GM21390 (cell line): Measurements from ENCODE around the gene LETM1.
A peak's percentile ranks its signal among the peaks of the same experiment; 100 is the strongest.

Experiments used
- ATAC-seq: cut with Tn5 transposase; IDR thresholded peaks from one replicate; pipeline ENCODE4 v1.9.1; 2021; ENCODE audit not compliant: unreplicated experiment

The LETM1 gene

DNA sequence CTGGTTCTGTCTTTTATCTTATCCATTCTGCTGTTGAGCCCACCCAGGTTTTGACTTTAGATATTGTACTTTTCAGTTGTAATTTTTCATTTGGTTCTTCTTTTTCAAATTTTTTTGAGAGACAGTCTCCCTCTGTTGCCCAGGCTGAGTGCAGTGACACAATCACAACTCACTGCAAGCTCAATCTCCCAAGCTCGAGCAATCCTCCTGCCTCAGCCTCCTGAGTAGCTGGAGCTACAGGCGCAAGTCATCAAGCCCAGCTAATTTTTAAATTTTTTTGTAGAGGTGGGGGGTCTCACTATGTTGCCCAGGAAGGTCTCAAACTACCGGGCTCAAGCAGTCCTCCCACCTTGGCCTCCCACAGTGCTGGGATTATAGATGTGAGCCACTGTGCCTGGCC lies 25.7 kb downstream of the LETM1 start:
- no peak for ATAC-seq

DNA sequence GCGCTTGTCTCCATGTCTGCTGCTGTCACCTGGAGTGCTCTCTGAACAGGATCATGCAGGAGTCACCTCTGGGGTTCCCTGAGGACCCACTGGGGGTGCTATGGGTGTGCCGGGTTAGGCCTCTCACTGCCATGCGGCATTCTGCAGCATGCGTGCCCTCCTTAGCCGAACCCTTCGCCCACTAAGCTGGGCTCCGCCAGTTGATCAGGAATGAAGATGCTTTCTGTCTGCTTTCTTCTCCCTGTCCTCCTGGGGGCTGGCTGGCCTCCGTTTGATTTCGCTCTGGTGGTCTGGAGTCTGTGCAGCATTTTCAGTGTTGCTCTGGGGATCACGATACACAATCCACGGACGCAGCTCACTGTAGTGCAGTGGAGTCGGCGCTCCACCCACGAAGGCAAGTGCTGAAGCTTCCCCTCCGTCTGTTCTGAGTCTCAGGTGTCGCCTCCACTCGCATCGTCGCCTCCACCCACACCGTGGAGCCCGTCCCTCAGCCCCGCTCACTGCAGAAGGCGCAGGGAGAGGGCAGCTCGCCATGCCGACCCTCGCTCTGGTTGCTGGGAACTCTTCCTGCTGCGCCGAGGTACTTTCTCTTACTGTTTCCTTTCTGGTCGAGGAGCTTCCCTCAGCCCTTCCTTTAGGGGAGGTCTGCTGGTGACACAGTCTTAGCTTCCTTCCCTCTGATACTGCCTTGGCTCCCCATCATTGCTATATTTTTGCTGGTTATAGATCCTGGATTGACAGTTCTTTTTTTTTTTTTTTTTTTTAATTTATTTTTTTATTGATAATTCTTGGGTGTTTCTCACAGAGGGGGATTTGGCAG lies 29.2 kb downstream of the LETM1 start:
- no peak for ATAC-seq

DNA sequence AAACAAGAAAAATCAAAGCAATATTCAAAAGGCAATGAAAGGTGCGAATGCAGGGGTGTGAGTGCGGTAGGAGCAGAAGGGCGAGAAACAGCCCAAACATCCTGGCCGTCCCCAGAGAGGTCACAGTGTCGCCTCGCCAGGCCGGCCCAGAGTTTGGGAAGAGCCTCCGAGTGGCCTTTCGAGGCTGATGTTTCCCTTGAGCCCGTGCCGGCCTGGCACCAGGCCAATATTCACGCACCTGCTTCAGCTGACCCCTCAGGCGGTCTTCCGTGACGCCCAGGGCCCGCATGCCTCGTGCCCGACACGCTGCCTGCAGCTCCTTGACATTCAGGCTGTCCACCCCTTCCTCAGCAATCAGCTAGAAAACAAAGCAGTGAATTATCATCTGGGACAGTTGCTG lies 30.6 kb downstream of the LETM1 start:
- no peak for ATAC-seq

DNA sequence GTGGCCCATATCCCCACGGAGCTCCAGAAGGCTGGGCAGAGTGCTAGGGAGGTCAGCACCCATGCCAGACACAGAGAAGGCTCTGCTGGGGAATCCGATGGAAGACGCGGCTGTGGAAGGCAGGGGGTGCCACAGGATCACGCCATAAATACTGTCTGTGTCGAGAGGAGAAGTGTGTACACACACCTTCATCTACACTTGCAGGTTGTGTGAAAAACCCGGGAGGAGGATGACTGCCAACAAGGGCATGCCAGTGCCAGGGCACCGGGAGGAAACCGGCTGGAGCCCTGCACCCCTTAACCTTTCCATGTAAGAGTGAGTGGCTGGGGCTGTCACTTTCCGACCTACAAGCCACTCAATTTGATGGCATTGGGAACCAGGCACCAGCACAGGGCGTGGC lies 31.2 kb downstream of the LETM1 start:
- no peak for ATAC-seq

DNA sequence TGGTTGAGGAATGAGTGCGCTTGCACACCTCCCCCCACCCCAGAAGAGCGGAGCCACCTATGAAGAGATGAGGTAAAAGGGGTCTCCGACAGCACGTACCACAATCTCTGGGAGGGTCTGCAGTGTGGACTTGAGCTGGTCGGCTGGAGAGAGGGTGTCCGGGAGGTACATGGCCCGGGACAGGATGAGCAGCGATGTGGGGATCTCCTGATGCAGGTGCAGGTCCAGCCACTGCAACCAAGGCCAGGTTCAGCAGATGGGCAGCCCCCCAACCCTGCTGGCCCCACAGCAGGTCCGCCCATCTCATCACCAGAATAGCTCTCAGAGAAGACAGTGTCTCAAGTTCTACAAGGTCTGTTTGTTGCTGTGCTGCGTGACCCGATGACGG lies 32.4 kb downstream of the LETM1 start:
- ATAC-seq, result no peak

DNA sequence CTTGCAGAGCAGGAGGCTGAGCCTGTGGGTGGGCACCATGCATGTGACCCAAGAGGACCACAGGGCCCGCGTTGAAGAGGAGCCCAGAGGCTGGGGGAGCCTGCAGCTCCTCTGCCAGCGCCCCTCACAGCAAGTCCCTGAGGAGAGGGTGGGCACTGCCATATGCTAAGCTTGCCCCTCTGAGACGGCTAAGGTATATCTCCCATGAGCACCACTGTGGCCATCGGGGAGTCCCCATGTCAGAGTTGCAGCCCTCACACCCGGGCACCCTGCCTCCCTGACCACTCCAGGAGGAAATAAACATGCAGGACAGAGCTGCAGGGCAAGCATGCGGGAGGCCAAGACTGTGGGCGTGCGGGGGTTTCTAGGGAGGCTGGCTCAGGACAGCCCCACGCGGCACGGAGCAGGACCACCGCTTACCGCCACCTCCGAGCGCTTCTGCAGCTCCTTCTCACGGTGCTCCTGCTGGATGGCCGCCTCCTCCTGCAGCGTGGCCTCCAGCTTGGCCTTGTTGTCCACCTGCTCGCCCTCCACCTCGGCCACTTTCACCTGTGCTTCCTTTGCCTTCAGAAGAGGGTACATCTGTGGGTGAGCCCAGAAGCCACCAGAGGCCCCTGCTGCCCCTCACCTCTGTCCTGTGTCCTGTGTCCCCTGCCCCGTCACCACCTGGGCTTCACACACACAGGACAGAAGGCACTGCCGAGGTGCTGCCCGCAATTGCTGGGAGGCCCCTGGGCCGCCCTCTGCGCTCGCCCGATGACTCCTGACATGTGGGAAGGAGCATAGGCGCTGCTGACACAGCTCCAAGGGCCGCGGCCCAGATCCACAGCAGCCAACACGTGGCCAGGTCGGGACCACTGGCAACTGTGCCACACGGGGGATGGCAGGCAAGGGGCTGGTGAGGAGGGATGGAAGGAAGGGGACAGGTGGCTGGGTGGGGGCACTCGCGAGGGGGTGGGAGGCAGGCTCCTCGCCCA lies 33.1 kb downstream of the LETM1 start:
- no peak for ATAC-seq

DNA sequence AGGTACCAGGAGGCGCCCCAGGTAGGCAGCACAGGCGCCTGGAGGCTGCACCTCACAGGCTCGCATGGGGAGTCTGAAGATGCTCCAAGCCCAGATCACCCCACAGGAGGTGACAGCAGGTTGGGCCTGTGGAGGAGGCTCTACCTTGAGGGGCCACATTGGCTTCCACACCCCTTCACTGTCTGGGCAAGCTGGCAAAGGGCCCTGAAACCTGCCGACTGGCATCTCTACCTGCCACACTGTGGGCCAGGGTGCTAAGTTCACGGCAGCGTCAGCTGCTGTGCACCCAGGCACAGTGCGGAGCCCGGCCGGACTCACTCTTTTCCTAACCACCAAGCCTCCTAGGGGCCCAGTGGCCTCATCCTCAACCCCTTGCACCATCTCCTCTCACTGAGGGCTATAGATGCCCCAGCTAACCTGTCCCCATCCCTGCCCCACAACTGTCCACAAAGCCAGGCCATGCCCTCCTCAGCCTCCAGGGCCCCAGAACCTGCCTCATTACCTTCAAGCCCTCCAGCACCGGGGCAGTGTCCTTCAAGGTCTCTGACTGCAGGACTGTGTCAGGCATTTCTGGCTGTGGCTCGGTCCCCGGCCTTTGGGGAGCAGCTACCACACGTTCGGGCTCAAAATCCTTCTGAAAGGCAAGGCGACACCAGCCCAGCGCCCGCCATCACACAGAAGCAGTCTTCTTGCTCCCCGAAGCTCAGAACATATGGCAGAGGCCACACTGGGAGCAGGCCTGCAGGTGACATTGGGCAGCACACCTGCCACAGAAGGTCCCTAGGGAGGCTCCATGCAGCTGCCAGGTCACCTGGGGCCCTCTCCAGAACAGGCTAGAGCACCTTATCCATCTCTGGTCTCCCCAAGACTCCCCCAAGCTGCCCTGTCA lies 34.0 kb downstream of the LETM1 start:
- no peak for ATAC-seq

DNA sequence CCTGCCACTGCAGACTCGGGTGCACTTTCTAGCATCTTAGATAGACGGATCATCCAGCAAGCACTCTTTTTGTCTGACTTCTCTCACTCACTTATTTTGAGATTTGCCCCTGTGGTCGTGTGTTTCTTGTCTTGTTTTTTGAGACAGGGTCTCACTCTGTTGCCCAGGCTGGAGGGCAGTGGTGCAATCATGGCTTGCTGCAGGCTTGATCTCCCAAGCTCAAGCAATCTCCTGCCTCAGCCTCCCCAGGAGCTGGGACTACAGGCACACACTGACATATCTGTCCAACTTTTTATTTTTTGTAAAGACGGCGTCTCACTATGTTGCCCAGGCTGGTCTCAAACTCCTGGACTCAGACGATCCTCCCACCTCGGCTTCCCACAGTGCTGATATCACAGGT lies 36.1 kb downstream of the LETM1 start:
- ATAC-seq, result no peak

DNA sequence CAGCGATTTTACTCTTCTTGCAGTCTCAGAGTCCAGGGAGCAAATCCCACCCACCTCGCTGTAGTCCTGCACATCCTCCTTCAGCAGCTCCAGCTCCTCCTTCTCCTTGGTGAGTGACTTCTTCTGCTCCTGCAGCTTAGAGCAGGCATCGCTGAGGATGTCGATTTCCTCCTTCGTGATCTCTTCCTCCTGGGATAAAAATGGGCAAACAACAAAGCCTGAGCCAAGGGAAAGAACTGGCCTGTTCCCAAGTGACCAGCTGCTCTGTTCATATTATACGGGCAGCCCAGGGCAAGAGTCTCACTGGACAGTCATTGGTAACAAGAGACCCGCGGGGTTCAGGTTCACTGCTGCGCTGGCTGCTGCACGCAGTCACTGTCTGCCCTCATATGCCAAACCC lies 36.7 kb downstream of the LETM1 start:
- no peak for ATAC-seq

DNA sequence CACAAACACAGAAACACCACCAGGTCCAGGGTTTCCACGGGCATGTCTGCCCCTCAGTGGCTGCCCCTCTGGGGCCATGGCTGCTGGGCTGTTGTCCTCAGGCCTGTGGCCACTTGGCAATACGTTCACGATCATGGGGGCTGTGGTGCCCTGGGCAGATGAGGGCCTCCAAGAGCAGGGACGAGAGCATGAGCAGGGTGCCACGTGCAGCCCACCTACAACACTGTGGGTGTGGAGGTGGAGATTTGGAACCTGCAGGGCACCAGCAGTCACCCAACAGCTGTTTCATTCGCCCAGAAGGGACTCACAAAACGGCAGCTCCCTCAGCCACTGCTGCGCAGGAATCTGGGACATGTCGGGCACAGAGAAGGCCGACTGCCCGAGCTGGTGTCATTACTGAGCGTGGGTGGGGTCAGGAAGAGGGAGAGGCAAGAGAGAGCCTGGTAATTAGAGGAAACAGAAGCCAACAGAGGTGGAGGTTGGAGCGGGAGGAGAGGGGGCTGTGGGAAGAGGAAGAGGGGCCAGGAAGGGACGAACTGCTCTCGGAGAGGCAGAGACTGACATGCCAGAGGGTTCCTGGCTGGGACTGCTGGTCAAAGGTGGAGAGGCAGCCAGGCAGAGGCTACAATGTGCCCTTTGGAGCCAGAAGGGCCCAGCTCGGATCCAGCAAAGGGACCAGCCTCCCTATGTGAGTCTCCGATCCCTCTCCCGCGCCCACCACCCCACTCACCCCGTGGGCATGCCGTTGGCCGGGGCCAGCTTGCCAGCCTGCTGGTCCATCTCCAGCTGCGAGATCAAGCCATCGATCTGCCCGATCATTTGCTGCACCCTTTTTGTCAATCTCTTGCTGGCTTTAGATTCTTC lies 39.7 kb downstream of the LETM1 start:
- no peak for ATAC-seq

DNA sequence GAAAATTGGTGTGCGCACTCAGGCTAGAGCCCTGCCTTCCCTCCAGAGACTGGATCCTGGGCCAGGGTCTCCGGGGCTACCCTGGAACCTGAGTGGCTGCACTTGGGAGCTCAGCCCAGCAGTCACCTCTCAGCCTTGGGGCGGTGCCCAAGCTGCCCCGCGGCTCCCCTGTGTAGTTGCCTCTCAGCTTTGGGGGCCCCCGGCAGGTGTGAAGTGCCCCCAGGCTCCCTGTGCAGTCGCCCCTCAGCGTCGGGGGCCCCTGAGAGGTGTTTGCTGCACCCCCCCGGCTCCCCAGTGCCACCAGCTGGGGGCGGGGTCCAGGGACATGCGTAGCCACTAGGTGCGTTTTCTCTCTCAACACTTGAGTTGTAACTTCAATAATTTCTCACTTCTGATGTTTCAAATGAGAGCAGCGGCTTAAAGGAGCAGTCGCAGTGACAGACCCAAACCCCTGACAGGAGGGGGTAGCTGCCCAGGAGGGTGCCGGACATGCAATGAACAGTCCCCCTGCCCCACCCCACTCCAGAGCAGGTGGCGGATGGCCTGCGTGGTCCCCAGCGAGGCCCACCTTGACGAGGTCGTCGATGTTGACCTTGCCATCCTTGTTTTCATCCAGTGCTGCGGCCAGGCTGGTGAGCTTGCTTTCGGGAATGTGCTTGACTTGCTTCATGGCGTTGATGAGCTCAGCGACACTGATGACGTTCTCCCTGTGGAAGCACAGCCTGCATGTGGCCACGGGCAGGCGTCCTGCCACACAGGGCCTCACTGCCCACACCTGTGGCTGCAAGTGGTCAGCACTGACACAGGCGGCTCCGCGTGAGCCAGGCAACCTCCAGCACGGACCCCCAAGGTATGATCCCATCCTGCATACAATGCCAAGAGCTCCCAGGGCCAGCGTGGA lies 40.6 kb downstream of the LETM1 start:
- no peak for ATAC-seq

DNA sequence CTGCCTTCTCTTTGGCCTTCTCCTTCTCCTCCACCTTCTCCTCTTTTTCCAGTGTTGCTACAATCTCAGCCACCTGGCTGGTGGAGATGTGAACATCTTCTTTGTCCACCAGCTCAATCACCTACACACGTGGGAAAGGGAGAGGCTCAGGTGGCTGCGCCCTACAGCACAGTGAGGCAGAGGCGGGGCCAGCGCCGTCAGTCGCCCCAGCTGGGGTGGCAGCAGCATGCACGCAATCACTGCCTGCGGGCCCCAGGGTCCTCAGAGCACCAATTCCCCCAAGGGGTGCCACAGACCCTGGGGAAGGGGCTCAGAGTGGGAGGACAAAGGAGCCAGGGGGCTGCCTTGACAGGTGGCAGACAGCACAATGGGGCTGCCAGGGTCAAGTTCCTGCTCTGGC lies 41.5 kb downstream of the LETM1 start:
- no peak for ATAC-seq

DNA sequence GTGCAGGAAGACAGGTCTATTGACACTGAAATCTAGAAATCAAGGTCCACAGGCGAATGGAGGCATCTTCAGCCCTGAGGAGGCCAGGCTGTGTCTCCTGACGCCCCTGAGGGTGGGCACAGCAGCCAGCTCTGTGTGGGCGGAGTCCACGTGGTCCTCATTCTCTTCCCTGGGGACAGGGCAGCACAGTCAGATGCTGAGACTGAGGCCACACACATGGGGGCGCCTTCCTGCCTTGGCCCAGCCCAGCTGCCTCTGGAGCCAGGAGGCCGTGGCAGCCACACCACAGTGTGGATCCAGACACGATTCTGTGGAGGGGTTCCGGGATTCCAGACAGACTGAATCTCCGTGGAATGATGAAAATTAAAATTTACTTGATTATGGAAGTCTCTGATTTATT lies 42.0 kb downstream of the LETM1 start:
- ATAC-seq, result no peak

DNA sequence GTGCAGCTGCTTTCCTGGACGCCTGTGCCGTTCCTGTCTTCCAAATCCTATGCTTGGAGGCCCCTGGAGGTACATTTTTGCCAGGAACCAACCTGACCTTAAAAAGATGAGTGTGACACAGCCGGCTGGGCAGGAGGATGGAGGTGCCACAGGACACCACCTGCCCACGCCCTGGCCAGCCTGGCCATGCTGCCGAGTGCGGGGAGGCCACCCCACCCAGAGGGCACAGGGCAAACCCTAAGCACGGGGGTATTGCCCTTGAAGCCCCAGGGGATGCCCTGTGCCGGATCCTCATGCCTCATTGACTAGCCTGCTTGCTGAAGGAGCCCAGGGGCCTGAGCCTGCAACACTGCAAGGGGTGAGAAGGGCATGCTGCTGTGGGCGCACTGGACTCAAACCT lies 42.7 kb downstream of the LETM1 start:
- no peak for ATAC-seq

DNA sequence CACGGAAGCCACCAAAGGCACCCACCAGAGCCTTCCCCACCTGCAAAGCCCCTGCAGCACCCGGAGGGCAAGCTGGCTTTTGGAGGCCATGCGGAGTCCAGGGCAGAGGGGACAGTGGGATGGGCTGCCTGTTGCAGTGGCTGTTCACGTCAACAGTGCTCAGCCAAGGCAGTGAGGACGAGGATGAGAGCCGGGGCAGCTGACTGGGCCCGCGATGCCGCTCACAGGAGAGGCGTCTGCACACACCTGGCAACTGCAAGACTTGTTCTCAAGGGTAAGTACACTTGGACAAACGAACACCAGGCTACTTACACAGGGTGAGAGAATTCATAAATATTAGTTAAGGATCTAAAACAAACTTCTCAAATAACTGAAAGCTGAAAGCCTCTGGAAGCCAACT lies 43.2 kb downstream of the LETM1 start:
- no peak for ATAC-seq

DNA sequence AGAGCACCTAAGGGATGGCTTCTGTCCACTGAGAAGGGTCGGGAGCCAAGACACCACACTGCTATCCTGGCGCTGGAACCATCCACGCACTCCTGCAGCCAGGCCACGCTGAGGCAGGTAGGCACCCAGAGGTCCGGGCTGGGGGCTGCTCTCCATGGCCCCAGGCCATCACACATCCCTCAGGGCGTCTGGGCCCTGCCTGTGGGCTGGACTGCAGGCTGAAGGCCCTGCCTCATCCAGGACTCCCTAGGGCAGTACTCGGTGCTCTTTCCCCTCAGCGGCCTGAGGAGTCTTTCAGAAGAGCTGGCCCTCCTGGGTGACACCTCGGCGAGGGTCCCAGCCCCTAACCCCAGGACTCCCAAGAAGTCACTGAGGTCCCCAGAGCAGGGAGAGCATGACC lies 45.2 kb downstream of the LETM1 start:
- ATAC-seq, result no peak

DNA sequence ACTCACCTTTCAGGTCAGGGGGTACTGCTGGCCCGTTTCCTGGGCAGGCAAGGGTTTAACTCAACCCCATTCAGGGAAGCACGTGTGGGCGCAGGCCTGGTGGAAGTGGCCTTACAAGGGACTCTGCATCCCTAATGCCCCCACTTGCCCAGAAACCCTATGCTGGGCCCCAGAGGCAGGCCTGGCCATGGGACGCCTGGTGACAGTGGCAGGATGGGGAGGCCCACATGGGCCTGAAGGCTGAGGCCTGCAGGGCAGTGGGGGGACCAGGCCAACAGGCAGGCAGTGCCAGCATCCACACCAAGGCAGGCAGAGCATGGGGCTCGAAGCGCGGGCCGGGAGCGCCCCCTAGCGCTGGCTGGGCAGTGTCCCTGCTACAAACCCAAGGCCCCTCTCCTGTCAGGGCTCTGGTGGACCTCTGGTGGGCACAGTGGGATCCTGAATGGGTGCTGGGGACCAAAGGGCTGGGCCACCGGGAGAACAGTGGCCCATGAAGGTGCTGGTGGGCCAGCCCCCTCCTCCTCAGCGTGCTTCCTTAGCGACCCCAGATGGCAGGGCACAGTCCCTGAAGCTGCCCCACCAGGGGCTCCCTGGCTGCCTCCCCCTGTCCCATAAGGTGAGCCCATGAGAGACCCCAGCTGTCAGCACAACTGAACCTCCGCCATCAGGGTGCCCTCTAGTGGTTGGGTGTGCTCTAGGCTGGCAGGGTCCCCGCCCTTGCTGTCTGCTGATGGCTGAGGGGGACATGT lies 46.0 kb downstream of the LETM1 start:
- peak; percentile 49 for ATAC-seq
